MV-4-11 (cell line): ENCODE results near the gene EGF.
A peak's percentile ranks its signal among the peaks of the same experiment; 100 is the strongest.
"Not testable (repeated sequence)": the region's sequence is repeated elsewhere in the genome, so short reads cannot be mapped to it uniquely, and the experiment has no call there.

Experiments
- DNase-seq: peaks from one replicate; lab custom pipeline; 2025; lab: John Stamatoyannopoulos, UW

EGF gene

GRCh38 chr4:109914322-109914721 is 1.6 kb downstream of the EGF start:
- DNase-seq: no peak

- no peak for DNase-seq
Observed at GRCh38 chr4:109915385-109916026, 2.8 kb downstream of the EGF start.

- DNase-seq: no peak
Observed at GRCh38 chr4:109916027-109916409, 3.3 kb downstream of the EGF start.

DNA sequence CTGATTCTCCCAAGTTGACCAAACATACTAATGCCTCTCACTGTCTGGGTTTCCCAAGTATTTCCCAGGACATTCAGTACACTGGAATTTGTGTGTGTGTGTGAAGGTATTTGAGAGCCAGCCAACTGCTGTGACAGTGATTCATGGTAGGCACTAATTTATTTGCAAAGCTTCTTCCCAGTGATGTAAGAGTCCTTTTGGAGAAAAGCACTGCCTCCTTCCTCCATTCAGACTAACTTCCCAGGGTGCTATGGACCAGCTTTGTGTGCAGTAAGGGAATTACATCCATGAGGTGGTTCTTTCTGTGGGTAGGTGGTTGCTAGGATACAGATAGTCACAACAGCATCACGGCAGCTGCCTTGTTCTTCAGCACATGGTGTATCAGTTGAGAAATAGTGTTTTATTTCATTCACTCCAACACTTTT is 8.7 kb downstream of the EGF start:
- no peak for DNase-seq

GRCh38 chr4:109925396-109925795 is 12.7 kb downstream of the EGF start:
- no peak for DNase-seq

- DNase-seq: no peak
Observed at GRCh38 chr4:109928327-109929045, 15.8 kb downstream of the EGF start.

- DNase-seq: no peak
Observed at GRCh38 chr4:109930464-109930863, 17.8 kb downstream of the EGF start.

- DNase-seq: no peak
Observed at GRCh38 chr4:109930872-109931271, 18.2 kb downstream of the EGF start.

GRCh38 chr4:109931318-109931717 is 18.6 kb downstream of the EGF start:
- no peak for DNase-seq

- DNase-seq: not testable (repeated sequence)
Observed at GRCh38 chr4:109937352-109937751, 24.7 kb downstream of the EGF start.

DNA sequence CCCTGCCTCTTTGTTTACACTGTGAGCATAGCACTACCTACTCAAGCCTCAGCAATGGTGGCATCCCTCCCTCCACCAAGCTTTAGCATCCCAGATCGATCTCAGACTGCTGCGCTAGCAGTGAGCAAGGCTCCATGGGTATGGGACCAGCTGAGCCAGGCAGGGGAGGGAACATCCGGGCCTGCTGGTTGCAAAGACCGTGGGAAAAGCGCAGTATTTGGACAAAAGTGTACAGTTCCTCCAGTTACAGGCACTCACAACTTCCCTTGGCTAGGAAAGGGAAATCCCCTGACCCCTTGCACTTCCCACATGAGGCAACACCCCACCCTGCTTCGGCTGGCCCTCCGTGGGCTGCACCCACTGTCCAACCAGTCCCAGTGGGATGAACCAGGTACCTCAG is 26.5 kb downstream of the EGF start:
- no peak for DNase-seq

GRCh38 chr4:109942292-109942926 is 29.7 kb downstream of the EGF start:
- no peak for DNase-seq

GRCh38 chr4:109943745-109944144 is 31.1 kb downstream of the EGF start:
- no peak for DNase-seq

DNA sequence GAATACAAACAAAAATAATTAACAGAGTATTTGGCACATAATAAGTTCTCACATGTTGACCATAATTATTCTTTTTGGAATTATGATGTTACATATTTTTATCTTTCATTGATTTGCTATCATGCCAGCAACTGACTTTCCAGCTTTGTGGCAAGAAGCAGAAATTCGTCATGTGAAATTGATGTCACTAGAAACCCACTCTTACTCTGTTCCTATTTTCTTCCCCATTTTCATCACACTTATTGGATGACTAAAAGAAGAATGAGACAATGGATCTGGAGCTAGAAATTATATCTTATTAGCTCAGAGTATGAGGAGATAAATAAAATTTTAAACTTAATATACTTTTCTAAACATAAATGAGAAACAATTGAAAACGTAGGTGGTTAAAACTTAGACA is 31.9 kb downstream of the EGF start:
- DNase-seq: peak; percentile 44

- peak; percentile 79 for DNase-seq
Observed at GRCh38 chr4:109945056-109945455, 32.4 kb downstream of the EGF start.

DNA sequence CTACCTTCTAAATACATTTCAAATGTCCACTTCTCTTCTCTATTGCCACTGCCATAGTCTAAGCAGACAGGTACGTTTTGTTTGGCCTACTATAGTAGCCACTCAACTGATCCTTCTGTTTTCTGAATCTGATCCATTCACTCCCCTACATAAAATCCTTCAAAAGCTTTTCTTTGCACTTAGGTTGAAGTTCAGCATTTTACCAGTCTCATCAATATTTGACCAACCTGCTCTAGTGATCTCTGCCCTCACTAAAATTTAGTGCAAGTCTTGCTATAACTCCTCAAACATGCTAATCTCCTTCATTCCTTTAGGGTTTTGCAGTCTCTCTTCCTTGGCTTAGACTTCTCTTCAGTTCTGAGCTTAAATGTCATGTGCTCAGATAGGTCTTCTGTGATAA is 33.4 kb downstream of the EGF start:
- DNase-seq: no peak

DNA sequence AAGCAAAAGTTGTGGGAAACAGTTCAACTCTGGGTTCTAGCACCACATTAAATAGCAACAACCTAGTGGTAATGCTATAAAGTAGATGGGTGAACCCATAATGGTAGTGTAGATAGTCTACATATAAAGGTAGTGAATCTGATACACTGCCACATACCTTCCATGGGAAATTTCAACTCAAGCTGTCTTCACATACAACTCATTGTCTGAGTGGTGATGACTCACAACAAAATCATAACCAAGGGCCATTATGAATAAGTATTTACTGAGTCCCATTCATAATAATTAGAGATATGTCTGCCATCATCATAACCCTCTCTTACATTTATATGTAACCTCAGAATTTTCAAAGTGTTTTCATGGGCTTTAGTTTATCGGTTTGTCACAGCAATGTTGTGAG is 34.8 kb downstream of the EGF start:
- no peak for DNase-seq

DNA sequence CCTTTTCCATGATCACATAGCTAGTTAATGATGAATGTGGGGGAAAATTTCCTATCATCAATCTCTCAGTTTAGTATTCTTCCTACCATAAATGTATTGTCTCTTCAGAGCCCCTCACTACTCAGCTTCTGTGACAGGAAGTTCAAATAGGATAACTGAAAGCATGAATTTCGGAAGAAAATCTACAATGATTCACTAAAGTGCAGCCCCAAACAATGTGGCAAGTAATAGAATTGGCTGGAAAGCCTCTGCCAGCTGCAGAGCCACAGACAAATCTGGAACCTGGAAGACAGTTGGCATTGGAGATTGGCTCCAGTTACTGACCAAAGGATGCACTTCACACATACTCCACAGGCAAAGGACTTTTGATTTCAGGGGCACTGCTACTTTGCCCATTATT is 35.2 kb downstream of the EGF start:
- no peak for DNase-seq

DNA sequence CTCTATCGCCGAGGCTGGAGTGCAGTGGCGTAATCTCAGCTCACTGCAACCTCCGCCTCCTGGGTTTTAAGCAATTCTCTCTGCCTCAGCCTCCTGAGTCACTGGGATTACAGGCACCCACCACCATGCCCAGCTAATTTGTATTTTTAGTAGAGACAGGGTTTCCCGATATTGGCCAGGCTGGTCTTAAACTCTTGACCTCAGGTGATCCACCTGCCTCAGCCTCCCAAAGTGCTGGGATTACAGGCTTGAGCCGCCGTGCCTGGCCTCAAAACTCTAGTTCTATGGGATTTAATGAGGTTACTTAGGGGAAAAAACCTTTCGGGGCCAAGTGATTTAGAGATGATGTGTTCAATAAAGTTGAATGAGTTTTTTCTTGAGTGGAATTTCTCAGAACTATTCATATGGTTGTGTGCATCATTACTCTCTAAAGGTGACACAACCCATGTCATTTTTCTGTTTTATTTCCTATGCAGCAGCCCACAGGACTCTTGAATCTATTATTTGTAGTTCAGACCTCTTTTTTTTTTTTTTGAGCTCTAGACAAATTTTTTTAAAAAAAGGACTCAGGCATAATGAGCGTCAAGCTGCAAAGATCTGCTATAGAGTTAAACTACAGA is 36.5 kb downstream of the EGF start:
- peak; percentile 3 for DNase-seq

GRCh38 chr4:109952612-109953011 is 39.9 kb downstream of the EGF start:
- DNase-seq: no peak

GRCh38 chr4:109953556-109953955 is 40.9 kb downstream of the EGF start:
- no peak for DNase-seq

- no peak for DNase-seq
Observed at GRCh38 chr4:109955146-109955545, 42.5 kb downstream of the EGF start.

DNA sequence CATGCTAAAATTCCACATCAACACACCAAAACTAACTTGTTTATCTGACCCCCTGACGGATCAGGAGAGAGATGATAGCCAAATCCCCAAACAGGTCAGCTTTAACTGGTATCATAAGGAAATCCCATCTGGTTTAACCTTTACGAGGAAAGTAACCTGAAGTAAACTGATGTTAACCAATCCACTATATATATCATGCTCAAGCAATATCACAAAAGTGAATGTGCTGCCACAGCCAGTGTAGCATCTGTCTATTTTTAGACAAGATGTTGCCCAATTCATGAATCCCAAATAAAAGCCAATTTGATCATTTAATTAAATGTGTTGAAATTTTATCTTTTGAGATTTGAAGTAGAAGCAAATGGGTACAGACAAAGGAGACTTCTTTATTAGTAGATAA is 44.5 kb downstream of the EGF start:
- no peak for DNase-seq
